ENCODE measurements around the gene LYZL4.

LYZL4 gene

DNA sequence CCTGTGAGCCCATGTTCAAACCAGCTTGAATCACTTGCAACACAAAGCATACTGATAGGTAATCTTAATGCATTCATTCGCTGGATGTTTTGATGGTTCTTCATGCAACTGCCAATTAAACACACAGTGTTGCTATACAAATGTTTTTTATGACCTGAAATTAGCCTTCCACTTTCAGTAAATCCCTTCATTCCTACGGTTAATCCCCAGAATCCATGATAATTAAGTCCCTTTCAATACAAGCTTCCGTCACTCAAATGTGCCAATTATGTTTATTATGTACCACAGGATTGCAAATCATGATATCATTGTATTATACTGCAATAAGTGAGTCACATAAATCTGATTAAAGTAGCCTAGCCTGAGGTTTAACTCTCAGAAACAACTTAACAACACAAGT is 14.5 kb upstream of the LYZL4 start:
- TF ChIP-seq, protein P1, sequence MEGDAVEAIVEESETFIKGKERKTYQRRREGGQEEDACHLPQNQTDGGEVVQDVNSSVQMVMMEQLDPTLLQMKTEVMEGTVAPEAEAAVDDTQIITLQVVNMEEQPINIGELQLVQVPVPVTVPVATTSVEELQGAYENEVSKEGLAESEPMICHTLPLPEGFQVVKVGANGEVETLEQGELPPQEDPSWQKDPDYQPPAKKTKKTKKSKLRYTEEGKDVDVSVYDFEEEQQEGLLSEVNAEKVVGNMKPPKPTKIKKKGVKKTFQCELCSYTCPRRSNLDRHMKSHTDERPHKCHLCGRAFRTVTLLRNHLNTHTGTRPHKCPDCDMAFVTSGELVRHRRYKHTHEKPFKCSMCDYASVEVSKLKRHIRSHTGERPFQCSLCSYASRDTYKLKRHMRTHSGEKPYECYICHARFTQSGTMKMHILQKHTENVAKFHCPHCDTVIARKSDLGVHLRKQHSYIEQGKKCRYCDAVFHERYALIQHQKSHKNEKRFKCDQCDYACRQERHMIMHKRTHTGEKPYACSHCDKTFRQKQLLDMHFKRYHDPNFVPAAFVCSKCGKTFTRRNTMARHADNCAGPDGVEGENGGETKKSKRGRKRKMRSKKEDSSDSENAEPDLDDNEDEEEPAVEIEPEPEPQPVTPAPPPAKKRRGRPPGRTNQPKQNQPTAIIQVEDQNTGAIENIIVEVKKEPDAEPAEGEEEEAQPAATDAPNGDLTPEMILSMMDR (IDR thresholded peaks at IDR 0.05) = no peak

DNA sequence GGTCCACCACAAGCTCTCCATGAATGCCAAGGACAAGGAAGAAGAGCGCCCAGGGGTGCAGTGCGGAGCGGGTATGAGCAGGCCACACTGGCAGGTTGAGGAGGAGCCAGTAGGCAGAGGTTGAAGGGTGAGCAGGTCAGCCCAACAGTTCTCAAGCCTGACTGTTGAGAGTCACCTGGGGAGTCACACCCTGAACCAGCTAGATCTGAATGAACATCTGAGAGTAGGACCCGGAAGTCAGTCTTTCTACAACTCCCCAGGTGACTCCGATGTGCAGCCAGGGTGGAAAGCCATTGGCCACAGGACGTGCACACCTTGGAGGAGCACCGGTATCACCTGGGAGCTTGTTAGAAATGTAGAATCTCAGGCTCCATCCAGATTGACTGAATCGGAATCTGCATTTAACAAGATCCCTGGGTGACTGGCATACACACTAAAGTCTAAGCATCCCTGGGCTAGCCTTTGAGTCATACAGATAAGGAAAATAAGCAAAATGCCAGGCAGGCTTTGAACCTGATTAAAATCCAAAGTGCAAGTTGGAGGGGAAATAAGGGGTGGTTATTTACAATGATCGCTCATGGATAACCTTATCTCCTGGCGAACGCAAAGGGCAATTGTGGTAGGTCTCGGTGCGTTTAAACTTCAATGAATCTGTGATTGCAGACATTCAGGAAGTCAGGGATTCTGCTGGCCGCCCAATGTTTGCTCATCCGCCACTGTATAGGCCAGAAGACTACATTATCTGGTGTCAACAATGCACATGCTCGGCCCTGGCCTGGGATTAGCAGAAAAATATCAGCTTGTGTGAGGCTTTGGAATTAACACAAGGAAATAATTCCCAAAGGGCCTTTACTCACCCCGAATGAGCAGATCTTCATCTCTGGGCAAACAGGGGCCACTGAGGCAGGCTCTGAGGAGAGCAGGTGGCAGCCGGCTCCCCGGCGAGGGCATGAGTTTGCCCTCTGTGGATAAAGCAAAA is 11.7 kb upstream of the LYZL4 start:
- TF ChIP-seq, protein P1 (IDR thresholded peaks at IDR 0.05) = no peak

DNA sequence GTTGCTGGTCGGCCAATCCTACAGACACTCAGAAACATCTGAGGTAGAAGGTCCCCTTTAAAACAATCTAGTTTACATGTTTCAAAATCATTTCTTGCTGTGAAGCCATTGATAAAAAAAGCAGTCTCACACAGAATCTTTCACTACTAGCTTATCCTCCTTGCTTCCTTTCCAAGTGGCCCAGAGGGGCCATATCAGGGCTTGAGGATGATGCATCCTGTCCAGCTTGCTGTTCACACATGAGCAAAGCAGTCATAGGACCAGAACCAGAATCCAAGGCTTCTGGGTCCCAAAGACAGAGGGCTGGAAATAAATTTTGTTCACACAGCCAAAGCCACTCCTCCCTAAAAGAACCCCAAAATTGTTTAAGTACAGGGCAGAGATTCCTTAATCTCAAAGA is 9.2 kb upstream of the LYZL4 start:
- TF ChIP-seq, protein P1 (IDR thresholded peaks at IDR 0.05) = no peak

DNA sequence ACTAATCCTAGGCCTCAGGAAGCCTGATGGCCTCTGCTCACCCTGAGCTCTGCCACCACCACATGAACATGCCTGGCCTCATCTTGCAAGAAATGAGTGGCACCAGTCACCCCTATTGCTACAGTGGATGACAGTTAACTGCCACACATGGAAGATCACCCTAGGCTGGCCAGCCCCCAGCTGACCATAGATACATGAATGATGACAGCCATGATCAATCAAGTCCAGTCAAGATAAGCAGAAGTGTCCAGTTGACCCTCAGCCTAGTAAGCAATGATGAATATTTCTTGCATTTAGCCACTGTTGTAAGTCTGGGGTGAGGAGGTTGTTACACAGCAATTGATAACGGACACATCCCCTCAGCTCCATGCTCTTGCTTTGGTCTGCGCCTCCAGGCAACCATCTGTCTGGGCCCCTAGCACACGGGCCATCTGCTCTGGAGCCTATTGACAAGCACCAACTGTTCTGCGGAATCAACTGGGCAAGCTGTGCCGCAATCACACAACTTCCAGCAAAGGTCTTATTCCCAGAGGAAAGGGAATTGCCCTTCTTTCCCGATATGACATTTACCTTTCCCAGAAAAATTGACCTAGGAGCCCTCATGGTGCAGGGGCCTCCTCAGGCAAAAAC is 2.2 kb upstream of the LYZL4 start:
- TF ChIP-seq, protein P1 (IDR thresholded peaks at IDR 0.05) = no peak

DNA sequence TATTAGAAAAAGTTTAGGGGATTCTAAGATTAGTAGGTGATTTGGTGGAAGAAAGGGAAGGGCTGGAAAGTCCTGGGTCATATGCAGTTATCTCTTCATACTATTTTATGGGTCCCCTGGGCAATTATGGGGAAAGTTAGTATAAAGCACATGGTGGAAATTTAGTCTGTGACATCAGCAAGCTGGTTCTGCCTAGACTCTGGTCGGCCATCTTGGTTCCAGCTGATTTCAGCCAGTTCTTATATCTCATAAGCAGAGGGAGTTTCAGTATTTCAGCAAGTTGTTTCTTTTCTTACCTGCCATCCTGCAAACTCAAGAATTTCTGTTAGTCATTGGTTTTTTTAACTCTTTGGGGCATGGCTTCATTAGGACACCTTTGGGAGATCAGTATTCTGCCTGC is 1.0 kb upstream of the LYZL4 start:
- TF ChIP-seq, protein P1 (IDR thresholded peaks at IDR 0.05) = no peak

DNA sequence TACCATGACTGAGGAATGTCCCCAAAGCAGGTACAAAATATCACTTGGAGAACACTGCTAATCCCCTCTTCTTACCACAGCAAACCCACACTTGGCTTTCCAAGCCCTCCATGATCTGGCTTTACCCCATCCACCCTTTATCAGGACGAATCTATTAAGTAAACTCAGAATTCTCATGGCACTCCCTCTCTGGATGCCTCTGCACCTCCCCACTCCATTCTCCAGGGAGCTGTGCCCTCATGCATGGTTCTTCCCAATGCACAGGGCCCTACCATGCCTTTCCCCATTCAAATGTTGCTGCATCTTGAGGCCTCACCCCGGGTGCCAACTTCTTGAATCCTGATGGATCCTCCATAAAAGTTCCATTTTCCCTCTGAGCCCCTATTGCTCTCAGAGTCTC is 2.3 kb downstream of the LYZL4 start:
- TF ChIP-seq, protein P1 (IDR thresholded peaks at IDR 0.05) = no peak

DNA sequence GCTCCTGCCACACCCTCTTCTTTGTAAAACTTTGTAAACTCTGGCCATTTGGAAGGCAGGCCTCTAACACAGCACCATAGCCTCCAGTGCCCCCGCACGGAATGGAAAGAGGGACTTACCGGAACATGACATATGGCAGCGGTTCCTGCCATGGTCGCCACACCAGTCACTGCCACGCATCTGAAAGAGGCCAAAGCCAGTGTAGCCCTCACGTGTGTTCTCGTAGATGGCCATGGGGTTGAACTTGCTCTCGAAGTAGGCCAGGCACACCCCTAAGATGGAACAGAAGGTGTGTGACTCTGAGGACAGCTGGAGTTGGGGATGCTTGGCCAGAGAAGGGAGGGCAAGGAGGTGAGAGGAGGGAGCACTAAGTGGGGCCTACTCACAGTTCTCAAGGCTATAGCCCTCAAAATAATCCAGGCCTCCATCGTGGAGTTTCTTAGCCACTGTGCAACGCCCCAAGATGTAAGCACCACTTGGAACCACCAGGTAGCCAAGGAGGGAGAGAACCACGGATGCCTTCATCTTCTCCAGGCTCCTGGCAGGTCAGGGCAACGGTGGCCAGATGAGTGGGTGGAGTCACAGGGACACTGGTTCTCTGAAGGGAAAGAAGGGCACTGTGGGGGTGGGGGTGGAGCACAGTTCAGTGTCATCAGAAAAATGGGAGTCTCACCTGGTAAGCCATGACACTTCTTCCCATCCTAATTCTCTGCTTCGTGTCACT is 3.5 kb downstream of the LYZL4 start:
- TF ChIP-seq, protein P1 (IDR thresholded peaks at IDR 0.05) = no peak

Data from LNCAP (cell line).